T-helper 2 cell treated with Interferon-gamma antibody and Interleukin-4, amounts not matched to agents 5 μg/mL and 100 μg/mL, for 36 hours (primary cell): ENCODE data around the gene SMIM7.
A peak's percentile ranks its signal among the peaks of the same experiment; 100 is the strongest.

Experiments used
- DNase-seq: peaks from one replicate; pipeline ENCODE4 v3.0.0; 2021; ENCODE audit warnings: low spot score
- H3K27ac Mint-ChIP-seq: one replicate; pipeline ENCODE4 v1.8.0; 2021; ENCODE audit warnings: mild to moderate bottlenecking, mixed read lengths
- H3K27me3 Mint-ChIP-seq: one replicate; pipeline ENCODE4 v1.8.0; 2021; ENCODE audit warnings: low read depth, mixed read lengths
- H3K36me3 Mint-ChIP-seq: one replicate; pipeline ENCODE4 v1.8.0; 2021; ENCODE audit warnings: low read depth, mixed read lengths
- H3K4me1 Mint-ChIP-seq: one replicate; pipeline ENCODE4 v1.8.0; 2021; ENCODE audit warnings: low read depth, mixed read lengths
- H3K4me3 Mint-ChIP-seq: one replicate; pipeline ENCODE4 v1.8.0; 2022; ENCODE audit warnings: mild to moderate bottlenecking, moderate library complexity, mixed read lengths
- H3K9me3 Mint-ChIP-seq: one replicate; pipeline ENCODE4 v1.8.0; 2021; ENCODE audit warnings: mixed read lengths

SMIM7 gene

DNA sequence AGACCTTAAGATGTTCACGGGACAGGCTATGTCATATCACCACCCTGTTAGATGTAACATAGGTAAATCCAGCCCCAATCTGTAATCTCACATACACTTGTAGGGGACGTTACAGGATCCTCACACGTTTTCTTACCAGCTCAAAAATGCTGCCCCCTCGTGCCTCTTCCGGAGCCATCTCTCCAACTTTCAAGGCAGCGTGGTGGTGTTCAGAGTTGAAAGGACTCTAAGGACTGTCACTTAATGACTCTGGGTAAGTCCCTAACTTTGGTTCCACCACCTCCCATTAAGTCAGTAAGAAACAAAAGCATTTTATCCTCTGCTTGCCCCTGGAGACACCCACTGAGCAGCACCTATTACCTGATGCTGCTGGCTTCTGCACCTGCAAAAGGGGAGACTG, 36.4 kb downstream of the SMIM7 start:
- Mint-ChIP-seq H3K36me3 (peaks cover 16% of the 10 kb centered on the region), H3K27me3 (no peaks in the 10 kb centered on the region), H3K27ac (no peak overlapping the region), H3K4me3 (no peak overlapping the region), H3K9me3 (no peaks in the 10 kb centered on the region), H3K4me1 (peaks cover 27% of the 10 kb centered on the region)
- no peak for DNase-seq

GRCh38 chr19:16623066-16623465, 36.9 kb downstream of the SMIM7 start:
- H3K27ac Mint-ChIP-seq: no peak overlapping the region
- no peaks in the 10 kb centered on the region for H3K9me3 Mint-ChIP-seq
- DNase-seq: no peak
- peaks cover 16% of the 10 kb centered on the region for H3K36me3 Mint-ChIP-seq
- H3K4me1 Mint-ChIP-seq: peaks cover 29% of the 10 kb centered on the region
- no peaks in the 10 kb centered on the region for H3K27me3 Mint-ChIP-seq
- no peak overlapping the region for H3K4me3 Mint-ChIP-seq

GRCh38 chr19:16621165-16621800, 38.7 kb downstream of the SMIM7 start:
- H3K36me3 Mint-ChIP-seq: peaks cover 11% of the 10 kb centered on the region
- no peaks in the 10 kb centered on the region for H3K9me3 Mint-ChIP-seq
- DNase-seq: no peak
- H3K4me1 Mint-ChIP-seq: peaks cover 29% of the 10 kb centered on the region
- H3K4me3 Mint-ChIP-seq: no peak overlapping the region
- peak overlapping the region; percentile 52 for H3K27ac Mint-ChIP-seq
- H3K27me3 Mint-ChIP-seq: no peaks in the 10 kb centered on the region

GRCh38 chr19:16620584-16620983, 39.4 kb downstream of the SMIM7 start:
- DNase-seq: no peak
- Mint-ChIP-seq H3K9me3 (no peaks in the 10 kb centered on the region), H3K27ac (no peak overlapping the region), H3K27me3 (no peaks in the 10 kb centered on the region), H3K4me1 (peaks cover 28% of the 10 kb centered on the region), H3K36me3 (peaks cover 7% of the 10 kb centered on the region), H3K4me3 (no peak overlapping the region)

- DNase-seq: no peak
- peaks cover 3% of the 10 kb centered on the region for H3K36me3 Mint-ChIP-seq
- no peak overlapping the region for H3K27ac Mint-ChIP-seq
- no peaks in the 10 kb centered on the region for H3K9me3 Mint-ChIP-seq
- peaks cover 26% of the 10 kb centered on the region for H3K4me1 Mint-ChIP-seq
- no peak overlapping the region for H3K4me3 Mint-ChIP-seq
- H3K27me3 Mint-ChIP-seq: no peaks in the 10 kb centered on the region
Observed at GRCh38 chr19:16620018-16620417, 39.9 kb downstream of the SMIM7 start.

DNA sequence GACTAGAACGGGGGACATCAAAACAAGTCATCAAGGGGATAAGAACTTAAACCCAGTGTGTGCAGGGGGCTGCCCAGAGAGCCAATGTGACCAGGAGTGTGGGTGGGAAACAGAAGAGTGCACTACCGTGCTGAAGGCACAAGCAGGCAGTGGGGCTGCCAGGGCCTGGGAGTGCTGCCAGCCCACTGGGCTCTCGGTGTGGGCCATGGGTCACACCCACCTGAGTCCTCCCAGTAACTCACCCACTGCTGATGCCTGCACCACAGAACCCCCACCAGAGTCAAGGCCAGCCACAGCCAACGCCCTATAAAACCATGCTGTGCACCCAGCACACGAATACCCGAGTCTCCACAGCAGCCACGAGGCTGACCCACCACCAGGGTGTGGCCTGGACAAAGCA, 40.5 kb downstream of the SMIM7 start:
- DNase-seq: no peak
- H3K4me3 Mint-ChIP-seq: no peak overlapping the region
- H3K27me3 Mint-ChIP-seq: no peaks in the 10 kb centered on the region
- no peak overlapping the region for H3K27ac Mint-ChIP-seq
- no peaks in the 10 kb centered on the region for H3K9me3 Mint-ChIP-seq
- H3K36me3 Mint-ChIP-seq: peaks cover under 1% of the 10 kb centered on the region
- peaks cover 30% of the 10 kb centered on the region for H3K4me1 Mint-ChIP-seq

- H3K4me1 Mint-ChIP-seq: peaks cover 30% of the 10 kb centered on the region
- DNase-seq: no peak
- H3K27me3 Mint-ChIP-seq: no peaks in the 10 kb centered on the region
- H3K4me3 Mint-ChIP-seq: no peak overlapping the region
- H3K9me3 Mint-ChIP-seq: no peaks in the 10 kb centered on the region
- no peaks in the 10 kb centered on the region for H3K36me3 Mint-ChIP-seq
- no peak overlapping the region for H3K27ac Mint-ChIP-seq
Observed at GRCh38 chr19:16618248-16618647, 41.7 kb downstream of the SMIM7 start.

GRCh38 chr19:16615808-16616207, 44.1 kb downstream of the SMIM7 start:
- Mint-ChIP-seq H3K27ac (peak overlapping the region; percentile 11), H3K4me3 (no peak overlapping the region), H3K4me1 (peaks cover 40% of the 10 kb centered on the region), H3K36me3 (peaks cover 1% of the 10 kb centered on the region), H3K9me3 (no peaks in the 10 kb centered on the region), H3K27me3 (no peaks in the 10 kb centered on the region)
- no peak for DNase-seq

DNA sequence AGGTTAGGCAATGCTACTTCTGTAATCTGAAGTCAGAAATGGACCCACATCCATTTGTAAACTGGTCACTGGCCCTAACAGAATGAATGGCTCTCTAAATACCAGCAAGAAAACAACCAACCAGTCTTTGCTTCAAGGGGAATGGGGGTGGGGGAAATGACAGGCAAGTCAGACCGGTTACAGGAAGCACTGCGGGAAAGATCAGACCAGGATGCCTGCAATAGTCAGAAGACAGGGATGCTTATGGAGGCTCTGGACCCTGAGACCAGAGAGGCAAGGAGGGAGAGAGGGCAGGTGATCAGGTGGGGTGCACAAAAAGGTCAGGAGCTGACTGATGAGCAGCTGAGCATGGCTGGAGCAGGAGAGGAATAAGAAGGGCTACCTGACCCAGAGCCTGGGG, 45.0 kb downstream of the SMIM7 start:
- no peak for DNase-seq
- Mint-ChIP-seq H3K27ac (peak overlapping the region; percentile 70), H3K36me3 (peaks cover 1% of the 10 kb centered on the region), H3K4me1 (peaks cover 43% of the 10 kb centered on the region), H3K4me3 (peak overlapping the region; percentile 44), H3K27me3 (no peaks in the 10 kb centered on the region), H3K9me3 (no peaks in the 10 kb centered on the region)

GRCh38 chr19:16613841-16614240, 46.1 kb downstream of the SMIM7 start:
- no peaks in the 10 kb centered on the region for H3K27me3 Mint-ChIP-seq
- no peak overlapping the region for H3K27ac Mint-ChIP-seq
- no peak for DNase-seq
- H3K9me3 Mint-ChIP-seq: no peaks in the 10 kb centered on the region
- no peak overlapping the region for H3K4me3 Mint-ChIP-seq
- peaks cover 1% of the 10 kb centered on the region for H3K36me3 Mint-ChIP-seq
- peaks cover 39% of the 10 kb centered on the region for H3K4me1 Mint-ChIP-seq

DNA sequence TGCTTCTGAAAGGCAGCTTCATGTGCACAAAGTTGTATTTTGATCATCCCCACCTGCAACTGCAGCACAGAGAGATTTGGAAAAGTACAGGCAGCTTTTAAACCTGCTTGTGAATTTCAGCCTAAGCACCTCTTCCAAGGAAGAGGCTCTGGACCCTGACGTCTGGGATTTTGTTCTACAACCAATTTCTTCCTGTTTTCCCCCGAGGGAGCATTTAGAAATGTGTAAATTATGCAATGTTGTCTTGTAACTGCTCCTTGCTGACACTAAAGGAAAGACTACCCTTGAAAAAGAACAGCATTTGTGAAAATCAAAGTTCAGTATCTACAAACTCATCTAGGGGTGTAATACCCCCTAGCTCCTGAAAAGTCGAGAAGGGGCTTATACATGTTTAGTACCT, 47.3 kb downstream of the SMIM7 start:
- Mint-ChIP-seq H3K4me1 (peaks cover 48% of the 10 kb centered on the region), H3K9me3 (no peaks in the 10 kb centered on the region), H3K4me3 (no peak overlapping the region), H3K27ac (no peak overlapping the region), H3K36me3 (peaks cover 1% of the 10 kb centered on the region), H3K27me3 (no peaks in the 10 kb centered on the region)
- no peak for DNase-seq

DNA sequence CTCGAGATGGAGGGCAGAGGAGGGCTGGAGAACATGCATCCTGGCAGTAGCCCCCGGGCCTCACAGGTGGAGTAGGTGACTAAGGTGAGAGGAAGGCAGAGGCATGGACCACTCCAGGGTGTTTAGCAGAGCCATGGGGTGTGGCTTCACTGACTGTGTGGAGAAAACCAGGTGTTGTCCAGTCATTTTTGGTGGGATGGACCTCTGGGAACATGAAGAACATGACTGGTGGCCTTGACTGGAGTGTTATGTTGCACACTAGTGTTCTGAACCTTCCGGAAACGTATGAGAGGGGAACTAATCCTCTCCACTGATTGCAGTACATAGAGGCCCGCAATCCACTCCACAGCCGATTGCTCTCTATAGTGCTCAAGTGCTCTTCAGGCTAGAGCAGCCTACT, 48.8 kb downstream of the SMIM7 start:
- Mint-ChIP-seq H3K36me3 (peaks cover 1% of the 10 kb centered on the region), H3K27ac (peak overlapping the region; percentile 76), H3K9me3 (no peaks in the 10 kb centered on the region), H3K4me1 (peaks cover 40% of the 10 kb centered on the region), H3K27me3 (no peaks in the 10 kb centered on the region), H3K4me3 (no peak overlapping the region)
- no peak for DNase-seq

- Mint-ChIP-seq H3K36me3 (peaks cover 3% of the 10 kb centered on the region), H3K4me3 (no peak overlapping the region)
Observed at GRCh38 chr19:16609511-16610200, 50.3 kb downstream of the SMIM7 start.

GRCh38 chr19:16608290-16608739, 51.6 kb downstream of the SMIM7 start:
- H3K27me3 Mint-ChIP-seq: no peaks in the 10 kb centered on the region
- H3K36me3 Mint-ChIP-seq: peaks cover 3% of the 10 kb centered on the region
- no peaks in the 10 kb centered on the region for H3K9me3 Mint-ChIP-seq
- DNase-seq: no peak
- peak overlapping the region; percentile 50 for H3K27ac Mint-ChIP-seq
- peaks cover 34% of the 10 kb centered on the region for H3K4me1 Mint-ChIP-seq
- no peak overlapping the region for H3K4me3 Mint-ChIP-seq

More at GRCh38 chr19:16609511-16610200, 50.3 kb downstream of the SMIM7 start:
- peaks cover 34% of the 10 kb centered on the region for H3K4me1 Mint-ChIP-seq
- H3K27me3 Mint-ChIP-seq: no peaks in the 10 kb centered on the region
- no peak for DNase-seq
- H3K27ac Mint-ChIP-seq: no peak overlapping the region
- H3K9me3 Mint-ChIP-seq: no peaks in the 10 kb centered on the region
